22Rv1 (cell line): Measurements from ENCODE around the gene CYP4F8.

Experiments
- CTCF ChIP-seq: fragments of 450-650 bp; IDR thresholded peaks from 2 replicates; pipeline ENCODE4 v1.5.1; 2017; ENCODE audit warnings: mild to moderate bottlenecking
- ZFX ChIP-seq: fragments of 450-650 bp; IDR thresholded peaks from 2 replicates; pipeline ENCODE4 v1.6.1; 2017; ENCODE audit warnings: antibody characterized with exemption, borderline replicate concordance

- TF ChIP-seq CTCF (no peak), ZFX (no peak)
These were observed 54.9 kb downstream of the CYP4F8 start for GRCh38 chr19:15669891-15670290.
